Measurements from ENCODE around the gene LOXL3.

- TF ChIP-seq CTCF (IDR thresholded peaks at IDR 0.05) (no peak), EZH2 (IDR thresholded peaks at IDR 0.05) (no peak)
Observed at GRCh38 chr2:74559912-74560311, 6.2 kb upstream of the LOXL3 start.
